HEK293 (cell line): ENCODE results near the gene CERS5.

Source experiments
- HOXC10 ChIP-seq: sonication (generic); formaldehyde crosslinking; IDR thresholded peaks from 2 replicates; pipeline ENCODE4 v1.8.1; 2023; ENCODE audit warnings: mild to moderate bottlenecking, missing genetic modification reagents
- MYNN ChIP-seq: fragments of 450-650 bp; formaldehyde crosslinking; IDR thresholded peaks from 2 replicates; pipeline ENCODE4 v1.5.1; 2016; ENCODE audit warnings: missing biosample characterization, missing genetic modification characterization, borderline replicate concordance
- ZNF24 ChIP-seq: fragments of 450-650 bp; formaldehyde crosslinking; IDR thresholded peaks from 2 replicates; pipeline ENCODE4 v1.5.1; 2016; ENCODE audit warnings: missing biosample characterization, missing genetic modification characterization
- ZNF266 ChIP-seq: fragments of 450-650 bp; formaldehyde crosslinking; IDR thresholded peaks from 2 replicates; pipeline ENCODE4 v1.5.1; 2016; ENCODE audit warnings: missing biosample characterization, missing genetic modification characterization, low read depth
- ZNF416 ChIP-seq: fragments of 450-650 bp; formaldehyde crosslinking; IDR thresholded peaks from 2 replicates; pipeline ENCODE4 v1.5.1; 2016; ENCODE audit warnings: missing biosample characterization, missing genetic modification characterization
- ZNF747 ChIP-seq: fragments of 450-650 bp; formaldehyde crosslinking; IDR thresholded peaks from 2 replicates; pipeline ENCODE4 v1.5.1; 2016; ENCODE audit warnings: missing biosample characterization, missing genetic modification characterization
- TF ChIP-seq, protein P1 (sequence below): fragments of 450-650 bp; formaldehyde crosslinking; IDR thresholded peaks from 2 replicates; pipeline ENCODE4 v1.5.1; 2016; ENCODE audit warnings: missing biosample characterization, missing genetic modification characterization
- TF ChIP-seq, protein P2 (sequence below): fragments of 450-650 bp; formaldehyde crosslinking; IDR thresholded peaks from 2 replicates; pipeline ENCODE4 v1.5.1; 2016; ENCODE audit warnings: missing biosample characterization, missing genetic modification characterization, low read depth
- TF ChIP-seq, protein P3 (sequence below): IDR thresholded peaks from 2 replicates; pipeline ENCODE4 v1.6.1; 2011; ENCODE audit warnings: mild to moderate bottlenecking, low read depth, low read length, borderline replicate concordance
- TF ChIP-seq, protein P4 (sequence below): fragments of 450-650 bp; formaldehyde crosslinking; IDR thresholded peaks from 2 replicates; pipeline ENCODE4 v1.5.1; 2016; ENCODE audit warnings: missing biosample characterization, missing genetic modification characterization

DNA sequence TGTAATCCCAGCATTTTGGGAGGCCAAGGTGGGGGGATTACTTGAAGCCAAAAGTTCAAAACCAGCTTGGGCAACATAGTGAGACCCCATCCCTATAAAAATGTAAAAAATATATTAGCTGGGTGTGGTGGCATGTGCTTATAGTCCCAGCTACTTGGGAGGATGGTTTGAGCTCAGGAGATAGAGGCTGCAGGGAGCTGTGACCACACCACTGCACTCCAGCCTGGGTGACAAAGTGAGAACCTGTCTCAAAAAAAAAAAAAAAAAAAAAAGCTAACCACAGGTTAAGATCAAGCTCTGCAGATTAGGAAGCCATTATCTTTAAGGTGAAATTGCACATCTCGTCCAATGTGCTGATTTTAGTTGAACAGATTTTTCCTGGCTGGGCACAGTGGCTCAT lies 23.7 kb upstream of the CERS5 start:
- TF ChIP-seq, protein P1, sequence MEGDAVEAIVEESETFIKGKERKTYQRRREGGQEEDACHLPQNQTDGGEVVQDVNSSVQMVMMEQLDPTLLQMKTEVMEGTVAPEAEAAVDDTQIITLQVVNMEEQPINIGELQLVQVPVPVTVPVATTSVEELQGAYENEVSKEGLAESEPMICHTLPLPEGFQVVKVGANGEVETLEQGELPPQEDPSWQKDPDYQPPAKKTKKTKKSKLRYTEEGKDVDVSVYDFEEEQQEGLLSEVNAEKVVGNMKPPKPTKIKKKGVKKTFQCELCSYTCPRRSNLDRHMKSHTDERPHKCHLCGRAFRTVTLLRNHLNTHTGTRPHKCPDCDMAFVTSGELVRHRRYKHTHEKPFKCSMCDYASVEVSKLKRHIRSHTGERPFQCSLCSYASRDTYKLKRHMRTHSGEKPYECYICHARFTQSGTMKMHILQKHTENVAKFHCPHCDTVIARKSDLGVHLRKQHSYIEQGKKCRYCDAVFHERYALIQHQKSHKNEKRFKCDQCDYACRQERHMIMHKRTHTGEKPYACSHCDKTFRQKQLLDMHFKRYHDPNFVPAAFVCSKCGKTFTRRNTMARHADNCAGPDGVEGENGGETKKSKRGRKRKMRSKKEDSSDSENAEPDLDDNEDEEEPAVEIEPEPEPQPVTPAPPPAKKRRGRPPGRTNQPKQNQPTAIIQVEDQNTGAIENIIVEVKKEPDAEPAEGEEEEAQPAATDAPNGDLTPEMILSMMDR (tag by site-specific recombination) = no peak
- no peak for TF ChIP-seq ZNF416
- TF ChIP-seq ZNF266 (tag by site-specific recombination) = no peak
- TF ChIP-seq, protein P2, sequence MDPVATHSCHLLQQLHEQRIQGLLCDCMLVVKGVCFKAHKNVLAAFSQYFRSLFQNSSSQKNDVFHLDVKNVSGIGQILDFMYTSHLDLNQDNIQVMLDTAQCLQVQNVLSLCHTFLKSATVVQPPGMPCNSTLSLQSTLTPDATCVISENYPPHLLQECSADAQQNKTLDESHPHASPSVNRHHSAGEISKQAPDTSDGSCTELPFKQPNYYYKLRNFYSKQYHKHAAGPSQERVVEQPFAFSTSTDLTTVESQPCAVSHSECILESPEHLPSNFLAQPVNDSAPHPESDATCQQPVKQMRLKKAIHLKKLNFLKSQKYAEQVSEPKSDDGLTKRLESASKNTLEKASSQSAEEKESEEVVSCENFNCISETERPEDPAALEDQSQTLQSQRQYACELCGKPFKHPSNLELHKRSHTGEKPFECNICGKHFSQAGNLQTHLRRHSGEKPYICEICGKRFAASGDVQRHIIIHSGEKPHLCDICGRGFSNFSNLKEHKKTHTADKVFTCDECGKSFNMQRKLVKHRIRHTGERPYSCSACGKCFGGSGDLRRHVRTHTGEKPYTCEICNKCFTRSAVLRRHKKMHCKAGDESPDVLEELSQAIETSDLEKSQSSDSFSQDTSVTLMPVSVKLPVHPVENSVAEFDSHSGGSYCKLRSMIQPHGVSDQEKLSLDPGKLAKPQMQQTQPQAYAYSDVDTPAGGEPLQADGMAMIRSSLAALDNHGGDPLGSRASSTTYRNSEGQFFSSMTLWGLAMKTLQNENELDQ (tag by site-specific recombination) = no peak
- TF ChIP-seq MYNN (tag by site-specific recombination) = no peak
- no peak for TF ChIP-seq ZNF747
- TF ChIP-seq HOXC10 (CRISPR knock-in tag) = no peak
- TF ChIP-seq, protein P3, sequence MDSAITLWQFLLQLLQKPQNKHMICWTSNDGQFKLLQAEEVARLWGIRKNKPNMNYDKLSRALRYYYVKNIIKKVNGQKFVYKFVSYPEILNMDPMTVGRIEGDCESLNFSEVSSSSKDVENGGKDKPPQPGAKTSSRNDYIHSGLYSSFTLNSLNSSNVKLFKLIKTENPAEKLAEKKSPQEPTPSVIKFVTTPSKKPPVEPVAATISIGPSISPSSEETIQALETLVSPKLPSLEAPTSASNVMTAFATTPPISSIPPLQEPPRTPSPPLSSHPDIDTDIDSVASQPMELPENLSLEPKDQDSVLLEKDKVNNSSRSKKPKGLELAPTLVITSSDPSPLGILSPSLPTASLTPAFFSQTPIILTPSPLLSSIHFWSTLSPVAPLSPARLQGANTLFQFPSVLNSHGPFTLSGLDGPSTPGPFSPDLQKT = no peak
- TF ChIP-seq, protein P4, sequence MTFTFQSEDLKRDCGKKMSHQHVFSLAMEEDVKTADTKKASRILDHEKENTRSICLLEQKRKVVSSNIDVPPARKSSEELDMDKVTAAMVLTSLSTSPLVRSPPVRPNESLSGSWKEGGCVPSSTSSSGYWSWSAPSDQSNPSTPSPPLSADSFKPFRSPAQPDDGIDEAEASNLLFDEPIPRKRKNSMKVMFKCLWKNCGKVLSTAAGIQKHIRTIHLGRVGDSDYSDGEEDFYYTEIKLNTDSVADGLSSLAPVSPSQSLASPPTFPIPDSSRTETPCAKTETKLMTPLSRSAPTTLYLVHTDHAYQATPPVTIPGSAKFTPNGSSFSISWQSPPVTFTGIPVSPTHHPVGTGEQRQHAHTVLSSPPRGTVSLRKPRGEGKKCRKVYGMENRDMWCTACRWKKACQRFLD (tag by site-specific recombination) = no peak
- no peak for TF ChIP-seq ZNF24 (tag by site-specific recombination)
